ENCODE data around the gene APOH.

DNA sequence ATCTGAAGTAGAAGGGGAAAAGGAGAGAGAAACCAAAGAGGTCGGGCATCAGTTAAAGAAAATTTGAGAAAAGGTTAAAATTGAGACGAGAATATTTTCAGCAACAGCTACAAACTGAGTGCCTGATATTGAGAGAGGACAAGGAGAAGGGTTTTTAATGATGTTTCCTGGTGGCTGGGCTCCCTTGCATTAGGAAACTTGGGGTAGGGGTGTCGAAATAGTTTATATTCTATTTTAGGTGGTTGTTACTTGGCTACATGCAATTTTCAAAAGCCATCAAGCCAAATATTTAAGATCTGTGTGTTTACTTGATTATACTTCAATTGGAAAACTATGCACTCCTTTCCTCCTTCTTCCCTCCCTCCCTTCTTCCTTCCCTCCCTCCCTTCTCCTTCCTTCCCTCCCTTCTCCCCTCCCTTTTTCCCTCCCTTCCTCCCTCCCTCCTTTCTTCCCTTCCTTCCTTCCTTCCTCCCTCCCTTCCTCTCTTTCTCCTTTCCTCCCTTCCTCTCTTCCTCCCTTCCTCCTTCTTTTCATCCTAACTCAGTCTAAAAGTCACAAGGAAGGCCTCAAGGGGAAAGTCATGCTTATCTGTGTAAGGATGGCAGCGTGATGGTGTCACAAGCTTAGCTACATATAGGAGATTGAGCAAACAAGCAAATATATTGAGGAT lies 1.8 kb upstream of the APOH start:
- TF ChIP-seq CTCF (IDR thresholded peaks at IDR 0.05) (no peak), POLR2A (IDR thresholded peaks at IDR 0.05) (no peak)
